Smooth muscle cell (in vitro differentiated cells): Measurements from ENCODE around the gene MROH7. TPM values are rescaled to one million over a fixed set of nuclear protein-coding genes. Genes with fewer than 3 reads are reported as not detected.
"Not testable (repeated sequence)": the region's sequence is repeated elsewhere in the genome, so short reads cannot be mapped to it uniquely, and the experiment has no call there.

Experiments
- DNase-seq: peaks from one replicate; lab custom pipeline; 2025; ENCODE audit not compliant: unreplicated experiment; lab: John Stamatoyannopoulos, UW
- H2AFZ ChIP-seq: fragments of 200-600 bp; sonication (generic); 2 replicates; pipeline ENCODE4 v1.6.0; 2016; ENCODE audit warnings: antibody characterized with exemption, low read depth, mild to moderate bottlenecking
- H3F3A ChIP-seq: fragments of 200-600 bp; sonication (generic); 2 replicates; pipeline ENCODE4 v1.6.0; 2017; ENCODE audit warnings: antibody characterized with exemption, low read depth
- H3K27ac ChIP-seq: fragments of 200-600 bp; sonication (generic); 2 replicates; pipeline ENCODE4 v1.5.1; 2016; ENCODE audit warnings: low read depth, mild to moderate bottlenecking
- H3K27me3 ChIP-seq: fragments of 200-600 bp; sonication (generic); 2 replicates; pipeline ENCODE4 v1.6.1; 2016; ENCODE audit warnings: low read depth, mild to moderate bottlenecking
- H3K36me3 ChIP-seq: fragments of 200-600 bp; sonication (generic); 2 replicates; pipeline ENCODE4 v1.5.1; 2016; ENCODE audit warnings: low read depth
- H3K4me1 ChIP-seq: fragments of 200-600 bp; sonication (generic); 2 replicates; pipeline ENCODE4 v1.5.1; 2016; ENCODE audit warnings: low read depth
- H3K4me2 ChIP-seq: fragments of 200-600 bp; sonication (generic); 2 replicates; pipeline ENCODE4 v1.6.0; 2016; ENCODE audit warnings: mild to moderate bottlenecking
- H3K4me3 ChIP-seq: fragments of 200-600 bp; sonication (generic); 2 replicates; pipeline ENCODE4 v1.5.1; 2016; ENCODE audit warnings: mild to moderate bottlenecking
- H3K79me2 ChIP-seq: fragments of 200-600 bp; sonication (generic); 2 replicates; pipeline ENCODE4 v1.6.0; 2016; ENCODE audit warnings: low read depth, mild to moderate bottlenecking
- H3K9ac ChIP-seq: fragments of 200-600 bp; sonication (generic); 2 replicates; pipeline ENCODE4 v1.6.0; 2016; ENCODE audit warnings: low read depth
- H3K9me3 ChIP-seq: fragments of 200-600 bp; sonication (generic); replicated peaks from 2 replicates; pipeline ENCODE4 v1.5.1; 2016; ENCODE audit warnings: low read depth
- H4K20me1 ChIP-seq: fragments of 200-600 bp; sonication (generic); 2 replicates; pipeline ENCODE4 v1.6.0; 2016; ENCODE audit warnings: low read depth
- CTCF ChIP-seq: fragments of 200-600 bp; sonication (generic); IDR thresholded peaks from 2 replicates; pipeline ENCODE4 v1.5.1; 2017; ENCODE audit warnings: borderline replicate concordance, mild to moderate bottlenecking, antibody characterized with exemption; ENCODE audit not compliant: insufficient read depth, poor library complexity, severe bottlenecking
- WGBS: methylation state at CpG from one replicate; pipeline ENCODE4 v1.1.7; 2016; ENCODE audit warnings: low lambda C conversion rate; 5-methylcytosine and 5-hydroxymethylcytosine counted together
- polyA plus RNA-seq: library from polyadenylated mRNA; unstranded; fragments of >200 nt; fragmentation: Nextera tagmentation; extraction: Ambion mirVana; gene quantifications from 2 replicates; pipeline ENCODE4 v1.2.1, GENCODE V29; 2016
- total RNA-seq: library from RNA; depleted of rRNA; stranded (reverse); fragments of >200 nt; gene quantifications from 2 replicates; pipeline ENCODE4 v1.2.3, GENCODE V29; 2014

The MROH7 gene
- total and polyA plus RNA-seq, 2 experiments from 2014 or later: 0.33 to 0.58 TPM

GRCh38 chr1:54623216-54624007, 18.2 kb upstream of the MROH7 start, which contains the start of gene FAM151A:
TSS of gene FAM151A (minus strand) at chr1:54623525. CDS start at chr1:54623395, 130 bp downstream.
- H3K9me3 ChIP-seq: no peaks in the 10 kb centered on the region
- no peaks in the 10 kb centered on the region for H3K36me3 ChIP-seq
- no peak within 1 kb of the TSS for H3K4me2 ChIP-seq
- no peak within 1 kb of the TSS for H3K27ac ChIP-seq
- no peak within 1 kb of the TSS for H3K4me3 ChIP-seq
- no peaks in the 10 kb centered on the region for H3K79me2 ChIP-seq
- no peak for DNase-seq
- no peak within 1 kb of the TSS for H3K9ac ChIP-seq
- no peaks in the 10 kb centered on the region for H3K4me1 ChIP-seq
- H3K27me3 ChIP-seq: no peaks in the 10 kb centered on the region
- WGBS: 77% methylated on average over 18 of the region's 18 CpGs
- no peak within 1 kb of the TSS for H2AFZ ChIP-seq
- no peak for TF ChIP-seq CTCF
- no peaks in the 10 kb centered on the region for H3F3A ChIP-seq
- H4K20me1 ChIP-seq: no peaks in the 10 kb centered on the region

GRCh38 chr1:54624466-54625464, 16.8 kb upstream of the MROH7 start:
- H4K20me1 ChIP-seq: no peaks in the 10 kb centered on the region

GRCh38 chr1:54627196-54627595, 14.4 kb upstream of the MROH7 start:
- Histone ChIP-seq H3K4me3 (no peak overlapping the region), H3F3A (no peaks in the 10 kb centered on the region), H3K27me3 (no peaks in the 10 kb centered on the region), H3K9ac (no peak overlapping the region), H3K79me2 (no peaks in the 10 kb centered on the region), H3K4me1 (no peaks in the 10 kb centered on the region), H3K4me2 (no peak overlapping the region), H3K36me3 (no peaks in the 10 kb centered on the region), H4K20me1 (no peaks in the 10 kb centered on the region), H3K27ac (no peak overlapping the region), H2AFZ (no peak overlapping the region), H3K9me3 (no peaks in the 10 kb centered on the region)
- no peak for TF ChIP-seq CTCF
- no peak for DNase-seq
- WGBS: 87% methylated on average over 10 of the region's 10 CpGs

More at GRCh38 chr1:54624466-54625464, 16.8 kb upstream of the MROH7 start:
- no peaks in the 10 kb centered on the region for H3K36me3 ChIP-seq
- H3F3A ChIP-seq: no peaks in the 10 kb centered on the region
- H3K9me3 ChIP-seq: no peaks in the 10 kb centered on the region
- TF ChIP-seq CTCF: no peak
- H3K4me1 ChIP-seq: no peaks in the 10 kb centered on the region
- WGBS: 84% methylated on average over 8 of the region's 8 CpGs
- no peaks in the 10 kb centered on the region for H3K27me3 ChIP-seq
- no peak overlapping the region for H3K27ac ChIP-seq
- no peak overlapping the region for H3K4me2 ChIP-seq
- no peak overlapping the region for H2AFZ ChIP-seq
- no peak overlapping the region for H3K4me3 ChIP-seq
- H3K79me2 ChIP-seq: no peaks in the 10 kb centered on the region
- no peak for DNase-seq
- H3K9ac ChIP-seq: no peak overlapping the region

GRCh38 chr1:54635804-54636203, 5.8 kb upstream of the MROH7 start:
- H3K79me2 ChIP-seq, H3K9ac ChIP-seq, H3K4me3 ChIP-seq, H4K20me1 ChIP-seq, H3K36me3 ChIP-seq, H2AFZ ChIP-seq, H3K4me2 ChIP-seq, H3K9me3 ChIP-seq, H3K27ac ChIP-seq, DNase-seq, H3K4me1 ChIP-seq, H3K27me3 ChIP-seq, H3F3A ChIP-seq: not testable (repeated sequence)
- WGBS: 94% methylated on average over 7 of the region's 7 CpGs

- H3K4me2 ChIP-seq, H3K4me3 ChIP-seq, H3K27ac ChIP-seq, H3K9ac ChIP-seq, DNase-seq, H3K36me3 ChIP-seq, H3K79me2 ChIP-seq, H2AFZ ChIP-seq, H3F3A ChIP-seq, H3K4me1 ChIP-seq, H3K27me3 ChIP-seq, H3K9me3 ChIP-seq, H4K20me1 ChIP-seq: not testable (repeated sequence)
- 85% methylated on average over 14 of the region's 14 CpGs for WGBS
These were observed 4.8 kb upstream of the MROH7 start for GRCh38 chr1:54636461-54637446.
